ENCODE measurements around the gene ACSL6.

Gene ACSL6

DNA sequence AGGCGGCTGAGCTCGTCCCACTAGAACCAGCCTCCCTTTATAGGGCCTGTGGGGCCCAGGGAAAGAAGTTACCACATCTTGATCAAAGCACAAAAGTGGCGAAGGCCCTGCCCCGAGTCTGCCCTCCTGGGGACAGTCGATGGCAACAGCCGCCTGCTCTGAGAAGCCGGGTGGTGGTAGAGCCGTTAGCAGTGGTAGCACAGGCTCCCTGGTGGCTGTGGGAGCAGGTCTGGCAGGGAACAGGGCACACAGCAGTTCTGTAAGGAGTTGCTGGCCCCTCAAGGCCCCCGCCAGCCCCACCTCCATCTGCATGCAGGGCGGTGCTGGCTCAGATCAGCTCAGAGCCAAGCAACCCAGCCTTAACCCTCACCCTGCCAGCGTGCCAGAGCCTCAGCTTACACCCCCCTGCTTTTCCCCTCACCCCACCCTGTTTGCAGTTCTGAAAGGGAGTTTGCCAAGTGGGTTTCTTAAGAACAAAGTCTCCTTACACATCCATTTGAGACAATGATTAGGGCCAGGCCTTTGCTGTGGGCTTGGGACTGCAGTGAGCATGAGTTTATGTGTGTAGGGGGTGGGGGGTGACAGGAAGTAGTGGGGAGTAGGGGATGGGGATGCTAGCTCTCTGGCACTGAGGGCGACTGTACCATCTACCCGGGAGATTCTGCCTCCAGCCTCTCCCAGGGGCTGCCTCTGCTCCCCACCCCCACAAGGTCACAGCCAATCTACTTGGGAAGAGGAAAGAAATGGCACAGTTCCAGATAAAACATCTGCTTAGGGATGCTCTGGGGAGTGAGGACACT, 11.8 kb downstream of the ACSL6 start:
- H3K18ac ChIP-seq (ENCODE audit: low read depth in 1 of 2, low read length in 2 of 2) = no peak overlapping the region

DNA sequence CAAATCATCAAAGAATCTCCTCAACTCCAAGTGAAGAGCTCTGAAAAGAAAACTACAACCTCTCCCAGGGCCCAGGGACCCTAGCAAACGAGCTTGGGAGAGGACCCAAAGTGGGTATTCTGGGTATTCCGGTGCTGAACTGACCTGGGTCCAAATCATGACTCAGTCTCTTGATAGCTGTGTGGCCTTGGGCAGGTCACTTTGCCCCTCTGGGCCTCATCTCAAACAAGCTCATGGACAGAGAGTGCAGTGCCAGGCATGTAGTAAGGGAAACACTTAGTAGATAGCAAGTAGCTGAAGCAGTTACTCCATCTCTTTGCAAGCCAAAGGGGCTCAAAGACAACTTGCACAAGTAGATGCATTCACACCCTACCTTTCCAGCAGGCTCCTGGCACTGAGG, 12.4 kb downstream of the ACSL6 start:
- no peak for DNase-seq
- Histone ChIP-seq H3K27ac (ENCODE audit: low read length, poor library complexity, severe bottlenecking) (no peak overlapping the region), H2BK120ac (ENCODE audit: low read depth, low read length) (no peak overlapping the region), H3K4ac (ENCODE audit: low read depth in 1 of 2, low read length in 2 of 2) (no peak overlapping the region), H2BK12ac (ENCODE audit: low read length in 2 of 2) (no peak overlapping the region), H2AFZ (ENCODE audit: low read depth, low read length) (no peak overlapping the region), H3K36me3 (ENCODE audit: control insufficient read depth in 1 of 2, insufficient read depth in 2 of 2, low read depth in 1 of 2, low read length in 2 of 2) (no peaks in the 10 kb centered on the region), H2BK5ac (ENCODE audit: low read depth, low read length, poor library complexity, severe bottlenecking) (no peak overlapping the region), H3K9ac (ENCODE audit: low read length) (no peak overlapping the region), H3K4me2 (ENCODE audit: low read length, poor library complexity, severe bottlenecking) (no peak overlapping the region), H3K27me3 (ENCODE audit: control insufficient read depth in 1 of 2, insufficient read depth in 1 of 2, low read length in 2 of 2) (peaks cover 17 to 48% of the 10 kb centered on the region in 2 experiments), H3K4me3 (ENCODE audit: insufficient read depth in 1 of 2, low read depth in 1 of 2, low read length in 2 of 2) (no peak overlapping the region), H3K9me3 (ENCODE audit: control insufficient read depth, low read length) (no peaks in the 10 kb centered on the region), H2BK15ac (ENCODE audit: low read depth, poor library complexity, severe bottlenecking) (no peak overlapping the region), H3K18ac (ENCODE audit: low read depth in 1 of 2, low read length in 2 of 2) (no peak overlapping the region), H3K79me1 (replicated peaks; ENCODE audit: low read length, poor library complexity, severe bottlenecking) (no peaks in the 10 kb centered on the region), H3K14ac (ENCODE audit: low read length in 2 of 2) (no peak overlapping the region), H4K91ac (ENCODE audit: low read length) (no peak overlapping the region), H3K4me1 (ENCODE audit: control insufficient read depth, insufficient read depth, low read depth, low read length) (peaks cover 4% of the 10 kb centered on the region), H3K23ac (ENCODE audit: low read length in 2 of 2) (no peak overlapping the region), H4K8ac (ENCODE audit: low read length) (no peak overlapping the region), H2AK5ac (ENCODE audit: low read length, severe bottlenecking) (no peak overlapping the region)
- 57% methylated on average over 2 of the region's 2 CpGs for WGBS

More for the DNA sequence above, 11.8 kb downstream of the ACSL6 start:
- no peak overlapping the region for H2AK5ac ChIP-seq (ENCODE audit: low read length, severe bottlenecking)
- H3K9ac ChIP-seq (ENCODE audit: low read length) = no peak overlapping the region
- H4K8ac ChIP-seq (ENCODE audit: low read length) = no peak overlapping the region
- DNase-seq = no peak
- 47% methylated on average over 10 of the region's 13 CpGs for WGBS
- no peak overlapping the region for H3K23ac ChIP-seq (ENCODE audit: low read length in 2 of 2)
- no peaks in the 10 kb centered on the region for H3K79me1 ChIP-seq (replicated peaks; ENCODE audit: low read length, poor library complexity, severe bottlenecking)
- H3K4me2 ChIP-seq (ENCODE audit: low read length, poor library complexity, severe bottlenecking) = no peak overlapping the region
- no peak overlapping the region for H2BK12ac ChIP-seq (ENCODE audit: low read length in 2 of 2)
- no peak overlapping the region for H3K14ac ChIP-seq (ENCODE audit: low read length in 2 of 2)
- H3K4me3 ChIP-seq (ENCODE audit: insufficient read depth in 1 of 2, low read depth in 1 of 2, low read length in 2 of 2) = no peak overlapping the region
- no peak overlapping the region for H3K27ac ChIP-seq (ENCODE audit: low read length, poor library complexity, severe bottlenecking)
- no peak overlapping the region for H3K4ac ChIP-seq (ENCODE audit: low read depth in 1 of 2, low read length in 2 of 2)
- H3K4me1 ChIP-seq (ENCODE audit: control insufficient read depth, insufficient read depth, low read depth, low read length) = peaks cover 4% of the 10 kb centered on the region
- H2BK15ac ChIP-seq (ENCODE audit: low read depth, poor library complexity, severe bottlenecking) = no peak overlapping the region
- H2AFZ ChIP-seq (ENCODE audit: low read depth, low read length) = no peak overlapping the region
- no peak overlapping the region for H2BK5ac ChIP-seq (ENCODE audit: low read depth, low read length, poor library complexity, severe bottlenecking)
- no peaks in the 10 kb centered on the region for H3K36me3 ChIP-seq (ENCODE audit: control insufficient read depth in 1 of 2, insufficient read depth in 2 of 2, low read depth in 1 of 2, low read length in 2 of 2)
- no peaks in the 10 kb centered on the region for H3K9me3 ChIP-seq (ENCODE audit: control insufficient read depth, low read length)
- H3K27me3 ChIP-seq (ENCODE audit: control insufficient read depth in 1 of 2, insufficient read depth in 1 of 2, low read length in 2 of 2) = peaks cover 14 to 50% of the 10 kb centered on the region in 2 experiments
- H2BK120ac ChIP-seq (ENCODE audit: low read depth, low read length) = no peak overlapping the region
- H4K91ac ChIP-seq (ENCODE audit: low read length) = no peak overlapping the region

DNA sequence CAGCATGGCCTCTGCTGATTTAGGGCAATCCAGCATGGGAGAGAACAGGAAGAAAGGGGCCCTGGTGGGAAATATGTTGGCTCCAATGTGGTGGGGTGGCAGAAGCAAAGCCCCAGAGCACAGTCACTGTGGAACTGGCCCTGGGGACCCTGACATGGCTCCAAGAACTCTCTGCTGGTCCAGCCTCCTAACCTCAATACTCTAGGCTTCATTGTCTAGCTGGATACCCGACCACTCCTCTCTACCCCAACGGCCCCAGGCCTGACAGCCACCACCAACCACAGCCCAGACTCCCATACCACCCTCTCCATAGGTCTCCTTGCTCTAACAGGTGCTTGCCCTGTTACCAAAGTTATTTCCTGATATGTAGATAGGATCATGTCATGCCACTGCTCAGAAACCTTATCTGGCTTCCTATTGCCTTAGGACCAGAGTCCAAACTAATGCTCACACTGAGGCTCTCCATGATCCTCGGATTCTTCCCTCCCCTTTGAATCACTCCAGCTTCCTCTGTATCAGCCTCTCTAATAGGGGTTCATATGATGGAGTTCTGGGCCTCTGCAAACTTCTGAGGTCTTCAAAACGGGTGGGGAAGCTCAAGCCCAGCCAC, 12.9 kb downstream of the ACSL6 start:
- H3K9ac ChIP-seq (ENCODE audit: low read length) = no peak overlapping the region
- no peak overlapping the region for H3K4ac ChIP-seq (ENCODE audit: low read depth in 1 of 2, low read length in 2 of 2)
- no peak overlapping the region for H2AK5ac ChIP-seq (ENCODE audit: low read length, severe bottlenecking)
- H3K27ac ChIP-seq (ENCODE audit: low read length, poor library complexity, severe bottlenecking) = no peak overlapping the region
- H3K9me3 ChIP-seq (ENCODE audit: control insufficient read depth, low read length) = no peaks in the 10 kb centered on the region
- no peak overlapping the region for H2AFZ ChIP-seq (ENCODE audit: low read depth, low read length)
- H2BK5ac ChIP-seq (ENCODE audit: low read depth, low read length, poor library complexity, severe bottlenecking) = no peak overlapping the region
- no peaks in the 10 kb centered on the region for H3K79me1 ChIP-seq (replicated peaks; ENCODE audit: low read length, poor library complexity, severe bottlenecking)
- peaks cover 16 to 43% of the 10 kb centered on the region in 2 experiments for H3K27me3 ChIP-seq (ENCODE audit: control insufficient read depth in 1 of 2, insufficient read depth in 1 of 2, low read length in 2 of 2)
- H3K4me3 ChIP-seq (ENCODE audit: insufficient read depth in 1 of 2, low read depth in 1 of 2, low read length in 2 of 2) = no peak overlapping the region
- H4K91ac ChIP-seq (ENCODE audit: low read length) = no peak overlapping the region
- H2BK15ac ChIP-seq (ENCODE audit: low read depth, poor library complexity, severe bottlenecking) = no peak overlapping the region
- H3K14ac ChIP-seq (ENCODE audit: low read length in 2 of 2) = no peak overlapping the region
- WGBS = 60% methylated on average over 4 of the region's 4 CpGs
- H3K18ac ChIP-seq (ENCODE audit: low read depth in 1 of 2, low read length in 2 of 2) = no peak overlapping the region
- H4K8ac ChIP-seq (ENCODE audit: low read length) = no peak overlapping the region
- DNase-seq = no peak
- H3K4me2 ChIP-seq (ENCODE audit: low read length, poor library complexity, severe bottlenecking) = no peak overlapping the region
- H2BK12ac ChIP-seq (ENCODE audit: low read length in 2 of 2) = no peak overlapping the region
- H2BK120ac ChIP-seq (ENCODE audit: low read depth, low read length) = no peak overlapping the region
- H3K4me1 ChIP-seq (ENCODE audit: control insufficient read depth, insufficient read depth, low read depth, low read length) = peaks cover 4% of the 10 kb centered on the region
- no peaks in the 10 kb centered on the region for H3K36me3 ChIP-seq (ENCODE audit: control insufficient read depth in 1 of 2, insufficient read depth in 2 of 2, low read depth in 1 of 2, low read length in 2 of 2)
- no peak overlapping the region for H3K23ac ChIP-seq (ENCODE audit: low read length in 2 of 2)

DNA sequence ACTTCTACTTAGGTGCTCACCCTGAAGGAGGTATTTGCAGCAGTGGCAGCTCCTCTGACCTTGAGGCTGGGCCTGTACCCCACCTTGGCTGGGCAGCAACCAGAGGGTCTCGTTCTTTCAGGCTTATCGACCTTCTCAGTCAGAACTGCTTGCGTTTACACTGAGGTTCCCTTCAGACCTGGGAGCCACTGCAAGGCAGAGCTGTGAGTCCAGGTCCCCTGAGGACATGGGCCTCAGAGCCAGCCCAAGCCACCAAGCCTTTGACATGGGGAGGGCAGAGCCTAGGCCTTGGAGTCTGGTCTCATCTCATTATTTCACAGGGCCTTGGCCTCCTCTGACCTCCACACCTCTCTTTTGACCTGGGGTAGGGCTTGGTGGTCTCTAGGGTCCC, 13.7 kb downstream of the ACSL6 start:
- no peak for DNase-seq
- Histone ChIP-seq H3K4ac (ENCODE audit: low read depth in 1 of 2, low read length in 2 of 2) (no peak overlapping the region), H2BK5ac (ENCODE audit: low read depth, low read length, poor library complexity, severe bottlenecking) (no peak overlapping the region)

More for the DNA sequence above, 13.7 kb downstream of the ACSL6 start:
- no peak overlapping the region for H4K8ac ChIP-seq (ENCODE audit: low read length)
- no peaks in the 10 kb centered on the region for H3K36me3 ChIP-seq (ENCODE audit: control insufficient read depth in 1 of 2, insufficient read depth in 2 of 2, low read depth in 1 of 2, low read length in 2 of 2)
- no peak overlapping the region for H2AK5ac ChIP-seq (ENCODE audit: low read length, severe bottlenecking)
- no peak overlapping the region for H3K23ac ChIP-seq (ENCODE audit: low read length in 2 of 2)
- no peak overlapping the region for H3K27ac ChIP-seq (ENCODE audit: low read length, poor library complexity, severe bottlenecking)
- peaks cover 20 to 41% of the 10 kb centered on the region in 2 experiments for H3K27me3 ChIP-seq (ENCODE audit: control insufficient read depth in 1 of 2, insufficient read depth in 1 of 2, low read length in 2 of 2)
- WGBS = 83% methylated on average over 3 of the region's 3 CpGs
- H3K9me3 ChIP-seq (ENCODE audit: control insufficient read depth, low read length) = no peaks in the 10 kb centered on the region
- no peak overlapping the region for H4K91ac ChIP-seq (ENCODE audit: low read length)
- no peak overlapping the region for H3K18ac ChIP-seq (ENCODE audit: low read depth in 1 of 2, low read length in 2 of 2)
- no peak overlapping the region for H3K4me2 ChIP-seq (ENCODE audit: low read length, poor library complexity, severe bottlenecking)
- H2BK12ac ChIP-seq (ENCODE audit: low read length in 2 of 2) = no peak overlapping the region
- no peak overlapping the region for H2BK15ac ChIP-seq (ENCODE audit: low read depth, poor library complexity, severe bottlenecking)
- peak overlapping the region in 1 of 2 experiments; percentile 11 for H3K14ac ChIP-seq (ENCODE audit: low read length in 2 of 2)
- no peak overlapping the region for H3K9ac ChIP-seq (ENCODE audit: low read length)
- no peak overlapping the region for H3K4me3 ChIP-seq (ENCODE audit: insufficient read depth in 1 of 2, low read depth in 1 of 2, low read length in 2 of 2)
- peaks cover 4% of the 10 kb centered on the region for H3K4me1 ChIP-seq (ENCODE audit: control insufficient read depth, insufficient read depth, low read depth, low read length)
- H2AFZ ChIP-seq (ENCODE audit: low read depth, low read length) = no peak overlapping the region
- no peak overlapping the region for H2BK120ac ChIP-seq (ENCODE audit: low read depth, low read length)
- no peaks in the 10 kb centered on the region for H3K79me1 ChIP-seq (replicated peaks; ENCODE audit: low read length, poor library complexity, severe bottlenecking)

Data from mesenchymal stem cell (in vitro differentiated cells and primary cell).